ENCODE measurements around the gene TBXT.

Gene TBXT

DNA sequence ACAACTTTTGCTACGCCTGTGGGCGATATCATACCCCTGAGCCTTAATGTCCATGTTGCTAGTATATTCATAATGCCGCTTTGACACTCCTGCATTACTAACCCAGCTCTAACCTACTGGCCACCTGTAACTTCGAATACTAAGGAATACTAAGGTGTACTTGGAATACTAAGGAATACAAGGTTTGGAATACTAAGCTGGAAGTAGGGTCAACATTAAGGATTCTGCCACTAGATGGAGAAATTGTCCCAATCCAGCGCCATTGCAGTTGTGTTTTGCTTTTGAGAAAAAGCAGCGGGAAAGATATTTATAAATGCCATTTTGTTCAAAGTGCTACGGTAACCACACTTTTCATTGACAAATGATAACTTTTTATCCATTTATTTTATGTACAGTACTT, 10.7 kb downstream of the TBXT start:
- H3K36me3 ChIP-seq (replicated peaks) = no peaks in the 10 kb centered on the region
- H3K4me3 ChIP-seq (ENCODE audit: low read depth, low read length) = no peak overlapping the region
- DNase-seq = peak; percentile 7
- no peaks in the 10 kb centered on the region for H3K27me3 ChIP-seq (replicated peaks)
- TF ChIP-seq, protein P1, sequence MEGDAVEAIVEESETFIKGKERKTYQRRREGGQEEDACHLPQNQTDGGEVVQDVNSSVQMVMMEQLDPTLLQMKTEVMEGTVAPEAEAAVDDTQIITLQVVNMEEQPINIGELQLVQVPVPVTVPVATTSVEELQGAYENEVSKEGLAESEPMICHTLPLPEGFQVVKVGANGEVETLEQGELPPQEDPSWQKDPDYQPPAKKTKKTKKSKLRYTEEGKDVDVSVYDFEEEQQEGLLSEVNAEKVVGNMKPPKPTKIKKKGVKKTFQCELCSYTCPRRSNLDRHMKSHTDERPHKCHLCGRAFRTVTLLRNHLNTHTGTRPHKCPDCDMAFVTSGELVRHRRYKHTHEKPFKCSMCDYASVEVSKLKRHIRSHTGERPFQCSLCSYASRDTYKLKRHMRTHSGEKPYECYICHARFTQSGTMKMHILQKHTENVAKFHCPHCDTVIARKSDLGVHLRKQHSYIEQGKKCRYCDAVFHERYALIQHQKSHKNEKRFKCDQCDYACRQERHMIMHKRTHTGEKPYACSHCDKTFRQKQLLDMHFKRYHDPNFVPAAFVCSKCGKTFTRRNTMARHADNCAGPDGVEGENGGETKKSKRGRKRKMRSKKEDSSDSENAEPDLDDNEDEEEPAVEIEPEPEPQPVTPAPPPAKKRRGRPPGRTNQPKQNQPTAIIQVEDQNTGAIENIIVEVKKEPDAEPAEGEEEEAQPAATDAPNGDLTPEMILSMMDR (IDR thresholded peaks at IDR 0.05; ENCODE audit: low read depth, low read length, missing control alignments) = peak; percentile 47
- no peak overlapping the region for H3K27ac ChIP-seq
- in situ Hi-C loops (cut with HindIII; ENCODE audit: low pct_ligation_motif_present, low sequenced_read_pairs) = no loop called here

DNA sequence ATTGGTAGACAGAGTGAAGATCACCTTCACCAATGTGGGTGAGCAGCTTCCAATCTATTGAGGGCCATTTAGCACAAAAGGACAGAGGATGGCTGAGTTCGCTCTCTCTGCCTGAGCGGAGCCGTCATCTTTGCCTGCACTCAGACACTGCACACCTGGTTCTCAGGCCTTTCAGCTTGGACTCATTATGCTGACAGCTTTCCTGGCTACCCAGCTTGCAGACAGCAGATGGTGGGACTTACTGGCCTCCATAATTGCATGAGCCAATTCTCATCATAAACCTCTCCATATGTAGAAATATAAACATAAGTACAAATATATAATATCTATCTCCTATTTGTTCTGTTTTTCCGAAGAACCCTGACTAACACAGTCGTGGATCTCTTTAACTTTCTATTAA, 13.7 kb downstream of the TBXT start:
- in situ Hi-C loops (cut with HindIII; ENCODE audit: low pct_ligation_motif_present, low sequenced_read_pairs) = no loop called here

DNA sequence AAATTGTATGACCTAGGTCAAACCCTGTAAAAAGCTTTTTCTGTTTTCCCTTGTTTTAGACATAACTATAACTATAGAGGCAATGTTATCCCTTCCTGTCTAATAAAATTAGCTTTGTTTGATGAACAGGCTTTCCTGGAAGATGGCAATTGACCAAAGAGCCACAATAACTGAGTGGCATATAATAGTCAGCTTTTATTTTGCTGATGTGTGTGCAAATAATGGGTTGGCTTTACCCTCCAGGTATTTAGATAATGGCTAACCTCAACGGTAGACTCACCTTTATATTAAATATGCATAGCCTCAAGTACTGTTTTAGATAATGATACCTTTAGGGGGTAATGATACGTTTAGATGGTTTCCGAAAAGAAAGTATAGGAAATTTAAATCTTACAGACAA, 15.0 kb downstream of the TBXT start:
- Histone ChIP-seq H3K27ac (no peak overlapping the region), H3K4me3 (ENCODE audit: low read depth, low read length) (no peak overlapping the region), H3K27me3 (replicated peaks) (no peaks in the 10 kb centered on the region), H3K36me3 (replicated peaks) (no peaks in the 10 kb centered on the region)
- in situ Hi-C loops (cut with HindIII; ENCODE audit: low pct_ligation_motif_present, low sequenced_read_pairs) = no loop called here
- DNase-seq = no peak
- TF ChIP-seq, protein P1 (IDR thresholded peaks at IDR 0.05; ENCODE audit: low read depth, low read length, missing control alignments) = no peak

More for the DNA sequence above, 13.7 kb downstream of the TBXT start:
- TF ChIP-seq, protein P1 (IDR thresholded peaks at IDR 0.05; ENCODE audit: low read depth, low read length, missing control alignments) = no peak
- DNase-seq = no peak
- Histone ChIP-seq H3K36me3 (replicated peaks) (no peaks in the 10 kb centered on the region), H3K4me3 (ENCODE audit: low read depth, low read length) (no peak overlapping the region), H3K27me3 (replicated peaks) (no peaks in the 10 kb centered on the region), H3K27ac (no peak overlapping the region)

DNA sequence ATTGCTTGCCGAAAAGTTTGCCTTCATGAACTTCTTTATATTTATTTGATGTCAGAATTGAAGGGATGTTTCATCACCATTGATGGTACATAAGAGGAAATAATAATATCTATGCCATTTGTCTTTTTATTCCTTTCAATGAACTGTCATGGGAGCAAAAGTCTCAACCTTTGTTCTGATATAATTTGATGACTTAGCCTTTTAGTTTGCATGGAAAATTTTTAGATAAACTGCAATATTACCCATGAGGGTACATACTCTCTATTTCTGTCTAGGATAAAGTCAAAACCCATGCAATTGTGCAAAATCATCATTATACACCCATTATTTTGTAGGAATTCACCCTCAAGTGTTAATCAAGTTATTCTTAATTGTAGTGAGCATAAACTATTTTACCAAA, 15.9 kb downstream of the TBXT start:
- Histone ChIP-seq H3K4me3 (ENCODE audit: low read depth, low read length) (no peak overlapping the region), H3K36me3 (replicated peaks) (no peaks in the 10 kb centered on the region), H3K27ac (no peak overlapping the region), H3K27me3 (replicated peaks) (no peaks in the 10 kb centered on the region)
- no peak for DNase-seq
- in situ Hi-C loops (cut with HindIII; ENCODE audit: low pct_ligation_motif_present, low sequenced_read_pairs) = no loop called here
- TF ChIP-seq, protein P1 (IDR thresholded peaks at IDR 0.05; ENCODE audit: low read depth, low read length, missing control alignments) = no peak

DNA sequence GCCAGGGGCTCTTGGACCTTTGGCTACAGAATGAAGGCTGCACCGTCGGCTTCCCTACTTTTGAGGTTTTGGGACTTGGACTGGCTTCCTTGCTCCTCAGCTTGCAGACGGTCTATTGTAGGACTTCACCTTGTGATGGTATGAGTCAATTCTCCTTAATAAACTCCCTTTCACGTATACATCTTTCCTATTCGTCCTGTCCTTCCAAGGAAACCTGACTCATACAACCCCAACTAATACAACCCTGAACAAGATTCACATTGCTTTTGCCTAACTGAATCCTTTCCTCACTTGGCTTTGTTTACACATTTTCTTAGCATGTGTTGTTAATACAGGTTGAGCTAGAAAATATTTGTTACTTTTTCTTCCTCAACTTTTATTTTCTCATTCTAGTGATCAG, 21.9 kb downstream of the TBXT start:
- Histone ChIP-seq H3K27ac (no peak overlapping the region), H3K4me3 (ENCODE audit: low read depth, low read length) (no peak overlapping the region), H3K27me3 (replicated peaks) (no peaks in the 10 kb centered on the region), H3K36me3 (replicated peaks) (no peaks in the 10 kb centered on the region)
- DNase-seq = no peak
- in situ Hi-C loops (cut with HindIII; ENCODE audit: low pct_ligation_motif_present, low sequenced_read_pairs) = no loop called here
- TF ChIP-seq, protein P1 (IDR thresholded peaks at IDR 0.05; ENCODE audit: low read depth, low read length, missing control alignments) = no peak

DNA sequence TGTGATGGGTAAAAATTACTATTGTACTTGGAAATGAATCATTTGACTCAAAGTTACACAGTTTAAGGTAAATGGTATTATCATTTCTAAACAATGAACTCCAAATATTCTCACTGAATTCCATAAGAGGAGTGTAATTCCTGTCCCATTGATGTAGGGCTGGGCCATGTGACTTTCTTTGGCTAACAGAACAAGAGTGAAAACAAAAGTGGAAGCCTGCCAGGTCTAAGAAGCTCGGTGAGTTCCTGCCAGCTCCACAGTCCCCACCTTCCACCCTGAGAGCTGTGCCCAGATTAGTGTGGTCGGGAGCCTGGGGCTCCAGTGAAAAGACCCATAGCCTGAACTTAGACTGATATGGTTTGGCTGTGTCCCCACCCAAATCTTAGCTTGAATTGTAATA, 24.6 kb downstream of the TBXT start:
- no peak overlapping the region for H3K27ac ChIP-seq
- TF ChIP-seq, protein P1 (IDR thresholded peaks at IDR 0.05; ENCODE audit: low read depth, low read length, missing control alignments) = no peak
- H3K36me3 ChIP-seq (replicated peaks) = no peaks in the 10 kb centered on the region
- H3K4me3 ChIP-seq (ENCODE audit: low read depth, low read length) = no peak overlapping the region
- no peaks in the 10 kb centered on the region for H3K27me3 ChIP-seq (replicated peaks)
- DNase-seq = peak; percentile 9
- in situ Hi-C loops (cut with HindIII; ENCODE audit: low pct_ligation_motif_present, low sequenced_read_pairs) = no loop called here

All from brain microvascular endothelial cell (primary cell).